GM12864 (cell line): ENCODE results near the gene APOH.

Source experiments
- DNase-seq: peaks from one replicate; pipeline ENCODE4 v3.0.0-alpha.2; 2011; ENCODE audit warnings: low read depth
- H3K4me3 ChIP-seq: 2 replicates; pipeline ENCODE4 v1.5.1; 2011; ENCODE audit warnings: mild to moderate bottlenecking, low read depth, low read length, control low read depth
- CTCF ChIP-seq: IDR thresholded peaks from 2 replicates; pipeline ENCODE4 v1.5.1; 2011; ENCODE audit warnings: low read depth, mild to moderate bottlenecking, moderate library complexity, low read length, control low read depth, inconsistent platforms; ENCODE audit errors: missing control alignments

APOH gene

DNA sequence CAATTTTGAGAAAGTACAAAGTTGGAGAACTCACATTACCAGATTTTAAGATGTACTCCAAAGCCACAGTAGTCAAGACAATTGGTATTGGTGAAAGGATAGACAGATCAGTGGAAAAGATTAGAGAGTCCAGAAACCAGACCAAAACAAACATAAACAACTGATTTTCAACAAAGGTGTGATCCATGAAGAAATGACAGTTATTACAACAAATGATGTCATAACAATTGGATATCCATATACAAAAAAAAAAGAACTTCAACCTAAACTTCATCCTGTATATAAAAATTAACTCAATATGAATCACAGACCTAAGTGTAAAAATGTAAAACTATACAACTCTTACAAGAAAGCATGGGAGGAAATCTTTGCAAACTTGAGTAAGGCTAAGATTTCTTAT is 45.7 kb downstream of the APOH start:
- TF ChIP-seq CTCF, result no peak

DNA sequence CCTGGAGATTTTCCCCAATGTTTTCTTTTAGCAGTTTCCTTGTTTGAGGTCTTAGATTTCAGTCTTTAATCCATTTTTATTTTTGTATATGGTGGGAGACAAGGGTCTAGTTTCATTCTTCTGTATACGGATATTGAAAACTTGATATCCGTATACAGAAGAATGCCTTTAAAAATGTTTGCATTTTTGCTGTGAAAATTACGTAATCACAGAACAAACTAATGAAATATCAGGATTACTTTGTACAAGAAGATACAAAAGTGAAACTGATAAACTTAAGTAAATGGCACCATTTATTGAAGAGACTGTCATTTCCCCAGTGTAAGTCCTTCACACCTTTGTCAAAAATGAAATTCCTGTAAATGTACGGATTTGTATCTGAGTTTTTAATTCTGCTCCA is 50.6 kb downstream of the APOH start:
- DNase-seq, result no peak
- H3K4me3 ChIP-seq, result no peak overlapping the region
- no peak for TF ChIP-seq CTCF

More for the DNA sequence above, 45.7 kb downstream of the APOH start:
- H3K4me3 ChIP-seq, result no peak overlapping the region
- no peak for DNase-seq

- no peak overlapping the region for H3K4me3 ChIP-seq
- no peak for TF ChIP-seq CTCF
- no peak for DNase-seq
Measured at GRCh38 chr17:66177048-66177447, 52.2 kb downstream of the APOH start.

DNA sequence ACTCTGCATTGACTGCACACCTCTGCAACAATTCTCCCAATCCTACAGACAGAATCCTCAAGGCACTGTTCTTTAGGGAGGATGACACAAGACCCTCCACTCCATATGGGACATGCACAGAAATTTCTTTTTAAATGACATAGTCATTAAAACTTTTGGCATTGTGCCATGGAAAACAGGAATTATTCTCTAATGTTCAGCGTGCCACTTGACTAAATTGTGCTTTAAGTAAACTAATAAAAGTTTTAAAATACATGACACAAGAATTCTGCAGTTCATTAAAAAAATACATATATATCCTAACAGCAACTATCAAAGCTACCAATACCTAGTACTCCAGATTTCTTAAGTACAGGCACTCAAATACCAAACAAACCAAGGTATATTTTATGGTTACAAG is 53.3 kb downstream of the APOH start:
- TF ChIP-seq CTCF, result no peak
- H3K4me3 ChIP-seq, result no peak overlapping the region
- DNase-seq, result no peak

DNA sequence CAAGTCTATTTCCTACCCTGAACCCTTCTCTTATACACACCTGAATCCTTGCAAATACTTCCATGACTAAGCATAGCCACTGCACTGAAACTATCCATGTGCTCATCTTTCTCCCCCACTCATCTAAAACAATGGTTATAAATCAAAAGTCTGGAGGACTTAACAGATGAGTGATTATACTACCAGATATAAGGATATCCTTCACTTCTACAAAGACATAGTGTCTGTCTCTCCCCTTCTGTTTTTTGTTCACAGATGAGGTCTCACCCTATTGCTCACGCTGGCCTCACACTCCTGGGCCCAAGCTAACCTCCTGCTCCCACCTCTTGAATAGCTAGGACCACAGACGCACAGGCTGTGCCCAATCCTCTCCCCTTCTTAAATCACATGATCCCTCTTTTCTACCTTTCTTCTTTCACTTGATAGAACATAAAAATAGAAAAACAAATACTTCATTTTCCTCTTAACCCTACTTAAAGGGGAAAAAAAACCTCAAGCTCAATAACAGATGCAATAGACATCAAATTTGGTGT is 56.5 kb downstream of the APOH start:
- H3K4me3 ChIP-seq, result no peak overlapping the region
- no peak for DNase-seq
- no peak for TF ChIP-seq CTCF

DNA sequence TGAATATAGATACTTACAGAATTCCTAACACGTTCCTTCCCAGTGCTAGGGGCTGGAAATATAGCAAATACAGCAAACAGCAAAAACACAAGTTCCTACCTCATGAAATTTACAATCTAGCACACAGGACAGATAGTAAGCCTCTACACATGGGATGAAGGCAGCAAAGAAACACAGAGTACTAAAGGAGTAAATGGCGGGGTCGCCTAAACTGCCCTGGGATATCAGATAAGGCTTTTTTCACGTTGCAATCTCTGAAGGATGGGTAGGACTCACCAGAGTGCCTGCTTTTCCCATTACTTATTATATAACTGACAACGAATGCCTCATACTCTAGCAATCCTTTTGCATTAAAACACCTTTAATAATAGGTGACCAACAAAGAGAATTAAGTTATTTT is 57.1 kb downstream of the APOH start:
- H3K4me3 ChIP-seq, result no peak overlapping the region
- TF ChIP-seq CTCF, result no peak
- DNase-seq, result no peak

DNA sequence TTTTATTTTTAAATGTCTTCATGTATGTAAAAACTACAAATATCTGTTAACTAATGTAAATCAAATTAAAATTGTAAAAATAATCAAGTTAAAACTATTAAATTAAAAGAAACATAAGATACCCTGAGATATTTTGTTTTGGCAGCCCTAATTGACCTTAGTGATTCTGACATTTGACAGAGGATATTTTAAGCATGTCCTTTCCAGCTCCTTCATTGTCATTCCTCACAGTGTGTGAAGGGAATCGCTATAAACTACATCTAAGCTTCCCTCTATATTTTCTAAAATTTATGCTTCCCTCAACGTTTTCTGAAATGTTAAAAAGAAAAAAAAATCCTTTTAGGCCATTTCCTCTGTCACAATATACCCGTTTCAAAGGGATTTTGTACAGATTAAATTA is 57.5 kb downstream of the APOH start:
- no peak for DNase-seq
- no peak overlapping the region for H3K4me3 ChIP-seq
- no peak for TF ChIP-seq CTCF
